Vagina (tissue), 2 donors: ENCODE measurements around the gene CD300H.

Source experiments
- CTCF ChIP-seq, 3 experiments: fragments of 450-650 bp in 2 of 3; fragments of 200-600 bp in 1 of 3; sonication (generic) in 1 of 3; IDR thresholded peaks; one replicate each; pipeline ENCODE4 v1.5.1; 2017 to 2019; ENCODE audit warnings: antibody characterized with exemption in 3 of 3, mild to moderate bottlenecking in 2 of 3, moderate library complexity in 2 of 3
- POLR2A ChIP-seq, 2 donors: fragments of 450-650 bp; IDR thresholded peaks; one replicate each; pipeline ENCODE4 v1.6.1; 2017; ENCODE audit warnings: antibody characterized with exemption in 2 of 2, mild to moderate bottlenecking in 2 of 2, moderate library complexity in 2 of 2
- POLR2AphosphoS5 ChIP-seq, 2 donors: sonication (generic); formaldehyde crosslinking; IDR thresholded peaks; one replicate each; pipeline ENCODE4 v1.9.0; 2017; ENCODE audit warnings: antibody characterized with exemption in 2 of 2, mild to moderate bottlenecking in 2 of 2, low read depth in 1 of 2; ENCODE audit not compliant: insufficient read depth in 1 of 2

DNA sequence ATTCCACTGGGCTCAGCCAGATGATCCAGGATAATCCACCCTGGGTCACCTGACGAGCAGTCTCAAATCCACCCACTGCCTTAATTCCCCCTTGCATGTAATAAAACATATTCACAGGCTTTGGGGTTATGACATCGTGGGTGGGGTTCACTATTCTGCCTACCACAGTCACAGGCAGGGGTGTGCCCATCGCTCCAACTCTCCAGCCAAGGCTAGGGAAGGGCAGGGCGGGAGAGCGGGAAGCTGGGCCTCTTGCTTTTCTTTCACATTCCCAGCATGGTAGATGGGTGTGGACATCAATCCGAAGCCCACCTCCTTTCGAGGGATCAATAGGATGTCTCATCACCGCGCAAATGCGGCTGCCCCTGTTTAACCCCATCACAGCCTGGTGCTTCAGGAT, 37.5 kb upstream of the CD300H start:
- TF ChIP-seq POLR2A (IDR thresholded peaks at IDR 0.05) (no peak), POLR2AphosphoS5 (IDR thresholded peaks at IDR 0.05; ENCODE audit: insufficient read depth in 1 of 2, low read depth in 1 of 2) (peak in 1 of 2 donors; percentile 19), CTCF (IDR thresholded peaks at IDR 0.05) (no peak)
